NCI-H526 treated with DMSO at 0.1 percent for 48 hours (cell line): ENCODE results near the gene PDZD11.
"Not testable (repeated sequence)": the region's sequence is repeated elsewhere in the genome, so short reads cannot be mapped to it uniquely, and the experiment has no call there.

Experiments used
- DNase-seq: peaks from one replicate; lab custom pipeline; 2025; lab: John Stamatoyannopoulos, UW

The PDZD11 gene, protein sequence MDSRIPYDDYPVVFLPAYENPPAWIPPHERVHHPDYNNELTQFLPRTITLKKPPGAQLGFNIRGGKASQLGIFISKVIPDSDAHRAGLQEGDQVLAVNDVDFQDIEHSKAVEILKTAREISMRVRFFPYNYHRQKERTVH

DNA sequence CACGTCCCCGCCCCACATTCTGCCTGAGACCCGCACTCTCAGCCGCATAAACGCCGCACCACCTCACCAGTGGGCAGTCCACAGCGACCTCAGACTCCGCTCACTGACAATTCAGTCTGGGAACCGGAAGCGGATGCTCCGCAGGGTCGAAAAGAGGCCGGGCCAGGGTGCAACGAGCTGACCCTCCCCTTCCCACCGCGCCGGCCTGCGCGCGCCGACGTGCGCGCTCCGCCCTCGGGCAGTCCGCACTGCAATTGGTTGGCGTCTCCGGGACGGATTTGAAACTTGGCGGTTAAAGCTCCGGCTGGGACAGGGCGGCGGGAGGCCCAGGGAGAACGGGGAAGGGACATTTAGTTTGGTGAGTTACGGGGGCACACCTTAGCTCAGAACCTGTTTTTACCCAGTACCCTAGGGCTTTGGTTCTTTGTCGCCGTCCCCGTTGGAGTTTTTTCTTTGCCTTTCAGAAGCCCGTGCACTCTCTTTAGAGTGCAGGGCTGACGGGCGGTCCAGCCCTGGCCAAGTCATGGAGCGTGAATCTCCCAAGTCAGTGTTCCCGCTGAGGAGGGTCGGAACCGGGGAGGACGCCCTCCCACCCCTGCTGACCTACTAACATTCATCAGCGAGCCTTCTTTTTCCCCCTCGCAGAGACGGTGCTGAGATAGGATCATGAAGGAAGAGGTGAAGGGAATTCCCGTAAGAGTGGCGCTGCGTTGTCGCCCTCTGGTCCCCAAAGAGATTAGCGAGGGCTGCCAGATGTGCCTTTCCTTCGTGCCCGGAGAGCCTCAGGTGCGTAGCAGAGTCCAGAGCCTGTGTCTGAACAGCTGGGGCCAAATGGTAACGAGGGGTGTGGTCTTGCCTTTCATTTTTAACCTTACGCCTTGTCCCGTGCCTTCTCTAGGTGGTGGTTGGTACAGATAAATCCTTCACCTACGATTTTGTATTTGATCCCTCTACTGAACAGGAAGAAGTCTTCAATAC lies at the start of gene PDZD11, which contains the start of gene KIF4A:
PDZD11 (minus strand) TSS at position 135 of the 978 bp plus-strand sequence. CDS start 586 bp downstream, outside the sequence.
KIF4A (plus strand) TSS at position 312 of the 978 bp plus-strand sequence; CDS start at position 667, 355 bp downstream.
- peak; percentile 43 for DNase-seq

DNA sequence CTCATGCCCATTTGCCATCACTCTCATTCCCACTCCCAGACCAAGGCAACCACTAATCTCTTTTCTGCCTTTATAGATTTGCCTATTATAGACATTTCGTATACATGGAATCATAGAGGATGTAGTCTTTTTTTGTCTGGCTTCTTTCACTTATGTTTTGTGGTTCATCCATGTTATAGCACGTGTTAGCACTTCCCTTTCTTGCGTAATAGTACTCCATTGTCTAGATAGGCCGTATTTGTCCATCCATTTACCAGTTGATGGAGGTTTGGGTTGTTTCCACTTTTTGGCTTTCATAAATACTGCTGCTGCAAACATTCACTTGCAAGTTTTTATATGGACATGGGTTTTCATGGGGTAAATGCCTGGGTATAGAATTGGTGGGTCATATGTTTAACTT lies 48.6 kb upstream of the PDZD11 start:
- no peak for DNase-seq

DNA sequence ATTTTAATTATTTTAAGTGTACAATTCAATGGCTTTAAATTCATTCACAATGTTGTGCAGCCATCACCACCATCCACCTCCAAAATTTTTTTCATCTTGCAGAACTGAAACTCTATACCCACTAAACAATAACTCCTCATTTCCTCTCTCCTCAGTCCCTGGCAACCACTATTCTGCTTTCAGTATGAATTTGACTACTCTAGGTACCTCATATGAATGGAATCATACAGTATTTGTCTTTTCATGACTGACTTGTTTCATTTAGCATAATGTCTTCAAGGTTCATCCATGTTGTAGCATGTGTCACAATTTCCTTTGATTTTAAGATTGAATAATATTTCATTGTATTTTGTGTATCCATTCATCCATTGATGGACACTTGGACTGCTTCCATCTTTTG lies 47.0 kb upstream of the PDZD11 start:
- DNase-seq = no peak

DNA sequence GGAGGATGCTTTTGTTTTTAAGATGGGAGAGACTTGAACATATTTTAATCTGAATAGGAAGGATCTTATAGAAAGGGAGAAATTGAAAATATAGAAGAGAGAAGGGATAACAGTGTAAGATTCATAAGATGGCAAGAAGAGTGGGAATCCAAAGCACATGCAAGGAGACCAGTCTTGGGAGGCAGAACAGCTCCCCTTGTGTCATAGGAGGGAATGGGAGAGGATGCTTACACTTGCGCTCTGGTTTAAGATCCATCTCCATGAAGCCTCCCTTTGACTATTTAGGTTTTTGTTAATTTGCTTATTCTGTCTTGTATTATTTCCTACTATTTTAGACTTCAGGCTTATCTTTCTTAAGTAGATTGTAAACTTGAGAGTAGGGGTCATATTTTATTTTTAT lies 42.9 kb upstream of the PDZD11 start:
- no peak for DNase-seq

DNA sequence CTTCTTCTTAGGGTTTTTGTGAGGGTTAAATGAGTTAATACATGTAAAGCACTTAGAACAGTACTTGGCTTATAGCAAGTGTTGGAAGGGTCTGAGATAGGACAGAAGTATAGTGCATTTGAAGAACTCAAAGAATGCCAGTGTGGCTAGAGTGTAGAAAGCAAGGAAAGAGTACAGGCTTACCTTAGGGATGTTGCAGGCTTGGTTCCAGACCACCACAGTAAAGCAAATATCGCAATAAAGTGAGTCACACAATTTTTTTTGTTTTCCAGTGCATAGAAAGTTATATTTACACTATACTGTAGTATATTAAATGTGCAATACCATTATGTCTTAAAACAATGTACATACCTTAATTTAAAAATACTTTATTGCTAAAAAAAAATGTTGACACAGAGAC lies 41.4 kb upstream of the PDZD11 start:
- no peak for DNase-seq

DNA sequence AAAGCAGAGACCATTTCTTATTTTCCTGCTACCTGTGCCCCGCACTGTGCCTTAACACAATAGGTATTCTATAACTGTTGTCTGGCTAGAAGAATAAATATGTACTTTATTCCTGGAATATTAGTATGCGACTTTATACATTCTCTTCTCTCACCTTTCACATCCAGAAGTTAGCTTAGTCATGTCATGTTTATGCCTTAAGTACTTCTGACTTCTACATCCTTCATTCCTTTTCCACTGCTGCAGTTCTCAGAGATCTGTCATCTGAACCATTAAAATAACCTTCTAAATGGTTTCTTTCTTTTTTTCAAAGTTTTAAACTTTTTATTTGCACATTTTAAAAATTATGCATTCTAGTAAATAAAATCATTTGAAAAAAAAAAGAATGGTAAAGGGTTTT lies 34.6 kb upstream of the PDZD11 start:
- no peak for DNase-seq

DNA sequence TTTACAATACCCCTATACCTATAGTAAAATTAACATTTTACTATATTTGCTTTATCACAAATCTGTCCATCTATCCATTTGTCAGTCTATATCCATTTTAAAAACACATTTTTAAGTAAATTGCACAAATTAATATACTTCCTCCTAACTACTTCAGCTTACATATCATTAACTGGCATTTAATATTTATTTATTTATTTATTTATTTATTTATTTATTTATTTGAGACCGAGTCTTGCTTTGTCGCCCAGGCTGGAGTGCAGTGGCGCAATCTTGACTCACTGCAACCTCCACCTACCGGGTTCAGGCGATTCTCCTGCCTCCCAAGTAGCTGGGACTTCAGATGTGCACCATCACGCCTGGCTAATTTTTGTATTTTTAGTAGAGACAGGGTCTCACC lies 33.9 kb upstream of the PDZD11 start:
- not testable (repeated sequence) for DNase-seq

DNA sequence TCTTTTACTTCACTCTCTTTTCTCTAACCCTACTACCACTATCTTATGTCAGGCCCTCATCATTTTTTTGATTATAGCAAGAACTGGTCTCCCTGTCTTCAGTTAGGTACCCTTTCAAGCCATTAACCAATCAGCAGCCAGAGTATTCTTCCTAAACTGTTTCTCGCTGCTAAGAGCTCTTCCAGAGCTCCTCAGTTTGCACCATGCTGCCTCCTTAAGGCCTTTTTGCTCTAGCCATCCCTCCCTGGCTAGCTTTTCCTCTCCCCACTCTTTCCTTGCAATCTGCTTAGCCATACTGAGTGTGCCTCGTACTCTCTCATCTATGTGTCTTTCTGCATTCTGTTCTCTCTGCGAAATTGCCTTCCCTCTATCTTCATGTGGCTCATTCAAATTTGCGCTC lies 33.1 kb upstream of the PDZD11 start:
- DNase-seq = no peak

DNA sequence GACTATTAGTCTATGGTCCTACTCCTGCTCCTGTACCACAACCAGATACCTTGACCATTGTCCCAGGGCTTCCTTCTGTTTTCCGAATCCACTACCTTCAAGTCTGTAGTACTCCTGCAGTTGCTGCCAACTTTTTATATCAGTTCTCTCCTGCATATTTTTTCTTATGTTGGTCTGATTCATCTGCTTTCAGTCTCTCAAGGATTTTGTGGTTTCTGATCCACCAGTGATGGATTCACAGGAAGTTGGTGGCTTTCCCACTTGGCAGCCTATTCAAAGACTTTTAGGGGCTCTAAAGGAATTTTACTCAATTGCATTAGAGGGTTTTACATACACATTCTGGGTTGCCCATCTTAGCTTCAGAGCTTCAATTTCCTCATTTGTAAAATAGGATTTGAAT lies 23.8 kb upstream of the PDZD11 start:
- DNase-seq = no peak

DNA sequence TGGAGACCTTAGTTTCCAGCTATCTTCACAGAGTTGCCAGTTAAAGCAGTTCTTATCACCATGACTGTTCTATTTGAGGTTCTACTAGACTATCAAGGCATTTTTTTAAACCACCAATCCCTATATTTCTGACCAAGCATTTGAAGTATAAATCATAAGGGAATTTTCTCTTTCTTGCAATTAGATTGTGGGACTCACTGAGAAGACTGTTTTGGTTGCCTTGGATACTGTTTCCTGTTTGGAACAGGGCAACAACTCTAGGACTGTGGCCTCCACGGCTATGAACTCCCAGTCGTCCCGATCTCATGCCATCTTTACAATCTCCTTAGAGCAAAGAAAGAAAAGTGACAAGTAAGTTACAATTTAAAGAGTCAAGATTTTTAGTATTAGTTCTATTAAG lies 12.0 kb upstream of the PDZD11 start:
- DNase-seq = no peak

DNA sequence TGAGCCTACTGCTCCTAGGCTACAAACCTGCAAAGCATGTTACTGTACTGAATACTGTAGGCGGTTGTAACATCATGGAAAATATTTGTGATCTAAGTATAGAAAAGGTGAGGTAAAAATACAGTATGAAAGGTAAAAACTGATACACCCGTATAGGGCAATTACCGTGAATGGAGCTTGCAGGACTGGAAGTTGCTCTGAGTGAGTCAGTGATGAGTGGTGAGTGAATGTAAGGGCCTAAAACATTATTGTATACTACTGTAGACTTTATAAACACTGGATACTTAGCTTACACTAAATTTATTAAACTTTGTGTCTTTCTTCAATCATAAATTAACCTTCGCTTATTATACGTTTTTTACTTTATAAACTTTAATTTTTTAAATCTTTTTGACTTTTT lies 3.9 kb upstream of the PDZD11 start:
- no peak for DNase-seq

DNA sequence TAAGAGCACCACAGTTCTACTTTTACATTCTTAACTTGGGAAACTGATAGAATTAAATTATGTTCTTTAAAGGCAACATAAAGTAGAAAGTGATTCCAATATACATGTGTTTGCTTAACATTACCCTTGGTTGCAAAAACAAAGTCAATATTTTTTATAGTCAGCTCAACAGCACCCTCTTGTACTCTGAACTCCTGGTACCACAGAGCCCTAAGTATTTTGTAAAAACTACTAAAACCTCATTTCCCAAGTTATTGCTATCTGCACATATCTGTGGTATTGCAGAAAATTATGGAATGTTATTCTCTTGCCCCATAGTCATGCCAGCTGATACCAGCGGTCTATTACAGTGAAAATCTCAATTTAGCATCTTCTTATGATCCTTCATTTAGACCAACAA lies 3.1 kb upstream of the PDZD11 start:
- DNase-seq = no peak

DNA sequence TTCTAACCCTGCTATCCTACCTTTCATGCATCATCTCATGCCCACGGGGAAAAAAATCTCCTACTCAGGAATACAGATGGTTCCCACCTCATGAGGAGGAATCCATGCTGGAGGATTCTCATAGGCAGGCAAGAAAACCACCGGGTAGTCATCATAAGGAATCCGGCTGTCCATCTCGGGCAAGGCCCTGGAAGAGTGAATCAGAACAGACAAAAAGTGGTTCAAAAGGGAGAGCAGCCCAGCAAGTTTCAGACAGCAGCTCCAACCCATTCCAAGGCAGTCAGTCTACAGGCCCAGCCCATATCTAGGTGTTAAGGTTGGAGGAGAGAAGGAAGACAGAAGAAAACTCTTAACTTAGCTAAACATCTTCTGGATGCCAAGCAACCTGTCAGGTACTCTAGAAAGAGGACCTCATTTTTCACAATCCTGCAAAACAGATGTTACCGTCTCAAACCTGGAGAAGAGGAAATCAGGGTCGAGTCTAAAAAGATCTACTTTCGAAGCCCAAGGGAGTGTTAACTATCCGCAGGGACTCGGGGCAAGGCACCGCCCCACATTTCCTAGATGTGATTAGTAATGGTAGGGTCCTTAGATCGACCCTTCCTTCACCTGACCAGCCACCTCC lies 447 bp downstream of the PDZD11 start:
- DNase-seq = no peak

DNA sequence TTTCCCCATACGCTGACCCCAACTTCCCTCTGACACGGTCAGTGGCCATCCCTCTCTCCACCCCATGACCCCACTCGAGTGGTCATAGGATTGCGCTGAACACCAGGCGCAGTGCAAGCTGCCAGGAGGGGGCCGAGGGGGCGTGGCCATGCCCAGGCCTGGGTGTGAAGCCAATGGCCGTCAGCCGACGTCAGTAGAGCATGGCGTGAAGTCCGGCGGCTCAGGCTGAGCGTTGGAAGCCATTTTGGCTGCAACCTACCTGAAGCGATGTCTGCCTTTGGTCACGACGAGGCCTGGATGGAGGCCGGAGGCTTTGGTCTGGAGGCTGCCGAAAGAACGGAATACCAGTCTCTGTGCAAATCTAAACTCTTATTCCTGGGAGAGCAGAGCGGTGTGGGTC lies 7.8 kb downstream of the PDZD11 start, which contains the start of gene RAB41:
RAB41 (plus strand) TSS at position 222 of the 400 bp plus-strand sequence; CDS start at position 268, 46 bp downstream.
- no peak for DNase-seq

DNA sequence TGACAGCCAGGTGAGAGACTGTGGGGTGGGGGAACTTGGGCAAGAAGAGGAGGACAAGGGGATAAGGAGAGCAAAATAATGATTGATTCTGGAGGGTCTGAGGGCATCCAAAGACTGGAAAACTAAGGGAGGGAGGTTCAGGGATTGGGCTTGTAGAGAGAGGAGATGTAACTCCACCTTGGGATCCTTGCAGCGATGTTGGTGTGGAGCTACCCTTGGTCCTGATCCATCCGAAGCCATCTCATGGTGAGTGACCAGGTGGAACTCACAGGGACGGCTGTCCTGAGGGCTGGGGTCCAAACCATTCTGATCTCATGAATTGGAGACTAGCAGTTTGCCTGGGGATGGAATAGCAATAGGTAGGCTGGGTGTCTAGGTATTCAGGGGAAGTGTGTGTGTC lies 9.2 kb downstream of the PDZD11 start:
- DNase-seq = no peak

DNA sequence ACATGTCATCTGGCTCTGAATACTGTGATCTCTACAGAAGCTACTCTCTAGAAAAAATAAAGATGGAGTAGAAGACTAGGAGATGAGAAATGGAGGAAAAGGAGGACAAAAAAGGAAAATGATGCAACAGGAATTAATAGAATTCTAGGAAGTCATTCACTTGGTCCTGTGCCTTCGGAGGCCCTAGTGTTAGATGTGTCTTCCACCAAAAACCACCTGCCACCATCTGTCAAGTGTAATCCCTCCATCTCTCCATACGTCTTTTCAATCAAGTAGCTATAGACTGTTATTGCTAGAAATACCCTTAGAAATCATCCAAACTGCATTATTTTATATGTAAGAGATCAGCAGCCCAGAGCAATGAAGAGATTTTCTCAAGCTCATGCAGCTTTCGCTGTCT lies 10.6 kb downstream of the PDZD11 start:
- no peak for DNase-seq

DNA sequence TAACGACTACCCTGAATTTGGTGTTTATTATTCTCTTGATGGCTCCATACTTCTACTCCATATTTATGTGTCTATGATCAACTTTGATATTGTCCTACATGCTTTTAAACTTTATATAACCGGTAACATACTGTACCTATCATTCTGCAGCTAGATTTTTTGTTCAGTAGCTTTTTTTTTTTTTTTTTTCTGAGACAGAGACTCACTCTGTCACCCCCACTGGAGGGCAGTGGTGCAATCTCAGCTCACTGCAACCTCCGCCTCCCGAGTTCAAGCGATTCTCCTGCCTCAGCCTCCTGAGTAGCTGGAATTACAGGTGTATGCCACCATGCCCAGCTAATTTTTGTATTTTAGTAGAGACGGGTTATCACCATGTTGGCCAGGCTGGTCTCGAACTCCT lies 15.7 kb downstream of the PDZD11 start:
- not testable (repeated sequence) for DNase-seq

DNA sequence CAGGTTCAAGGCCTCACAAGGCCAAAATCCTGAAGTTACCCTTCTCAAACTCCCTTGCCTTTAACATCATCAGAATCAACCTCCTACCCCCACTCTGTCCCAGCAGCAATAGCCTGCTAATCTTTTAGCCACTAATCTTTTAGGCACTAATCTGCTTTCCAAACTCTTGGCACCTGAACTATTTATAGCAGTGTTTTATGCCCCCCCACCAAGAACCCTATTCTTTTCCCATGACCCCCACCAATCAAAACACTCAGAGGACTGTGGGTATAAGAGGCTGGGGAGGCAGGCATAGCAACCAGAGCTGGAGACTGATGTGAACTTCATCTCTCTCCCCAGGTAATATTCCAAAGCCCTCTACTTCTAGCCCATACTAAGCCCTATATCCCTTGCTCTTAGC lies 21.7 kb downstream of the PDZD11 start, which contains the start of gene ARR3:
ARR3 (plus strand) TSS at position 301 of the 400 bp plus-strand sequence. CDS start 1,052 bp downstream, outside the sequence.
- no peak for DNase-seq

DNA sequence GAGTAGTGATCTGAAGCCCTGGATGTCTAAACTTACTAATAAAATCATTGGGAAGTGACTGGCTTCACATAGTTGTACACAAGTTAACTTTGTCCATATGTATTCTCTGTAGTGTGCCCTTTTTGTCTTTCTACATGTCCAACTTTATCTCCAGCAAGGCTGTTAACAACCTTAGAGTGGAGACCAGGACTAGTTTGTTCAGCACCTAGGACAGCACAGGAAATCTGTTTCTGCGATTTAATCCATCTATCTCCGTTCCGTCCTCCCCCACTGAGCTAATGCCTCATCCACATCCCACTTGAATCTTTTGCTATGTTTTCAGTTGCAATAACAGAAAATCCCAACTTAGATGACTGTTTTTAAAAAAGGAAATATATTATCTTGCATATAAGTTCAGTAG lies 24.9 kb downstream of the PDZD11 start:
- DNase-seq = no peak

DNA sequence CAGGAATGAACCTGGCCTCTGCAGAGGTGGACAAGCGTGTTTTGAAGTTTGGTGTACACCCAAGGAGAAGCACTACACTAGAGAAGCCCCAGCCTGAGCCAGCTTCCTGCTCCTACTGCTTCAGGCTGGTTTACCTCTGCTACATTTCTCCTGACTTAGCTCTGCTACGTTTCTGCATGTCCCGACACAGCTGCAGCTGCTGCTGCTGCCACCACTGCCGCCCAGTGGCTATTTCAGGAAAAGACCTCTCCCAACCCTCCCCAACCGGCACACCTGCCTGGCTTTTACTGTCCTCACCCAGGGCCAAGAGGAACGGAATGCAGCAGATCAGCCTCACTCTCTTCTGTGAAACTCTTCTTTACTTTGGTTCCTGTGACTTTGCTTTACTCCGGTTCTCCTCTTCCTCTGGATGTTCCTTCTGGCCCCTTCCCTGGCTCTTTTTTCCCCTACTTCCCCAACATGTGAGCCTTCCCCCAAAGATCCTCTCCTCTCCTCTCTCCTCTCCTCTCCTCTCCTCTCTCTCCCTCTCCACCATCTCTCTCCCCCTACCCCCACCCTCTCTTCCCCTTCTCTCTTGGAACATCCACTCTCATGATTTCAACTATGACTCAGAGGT lies 26.7 kb downstream of the PDZD11 start:
- peak; percentile 8 for DNase-seq

DNA sequence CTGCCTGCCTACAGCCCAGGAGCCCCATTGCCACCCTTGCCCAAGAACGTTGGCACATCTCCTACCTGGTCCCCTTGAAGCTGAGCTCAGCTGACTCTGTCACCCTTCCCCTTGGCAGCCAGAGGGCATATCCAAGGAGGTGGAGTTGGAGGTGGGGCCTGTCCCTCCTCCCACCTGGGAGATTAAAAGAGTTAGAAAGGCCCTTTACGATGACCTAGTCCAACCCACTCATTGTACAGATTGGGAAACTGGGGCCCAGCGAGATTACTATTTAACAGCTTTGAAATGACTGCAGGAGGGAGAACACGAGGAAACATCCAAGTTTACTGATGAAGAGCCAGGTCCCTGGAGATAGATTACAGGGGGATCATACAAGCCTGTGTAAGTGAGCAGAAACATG lies 29.6 kb downstream of the PDZD11 start, which contains the start of gene P2RY4:
P2RY4 (minus strand) TSS at position 101 of the 400 bp plus-strand sequence. CDS start 580 bp downstream, outside the sequence.
- DNase-seq = no peak
